GM21825 (cell line): ENCODE results near the gene THOC7.

Experiments used
- ATAC-seq: cut with Tn5 transposase; IDR thresholded peaks from one replicate; pipeline ENCODE4 v1.9.1; 2021; ENCODE audit warnings: mild to moderate bottlenecking, moderate library complexity; ENCODE audit not compliant: unreplicated experiment

THOC7 gene

GRCh38 chr3:63863150-63864007 lies at the start of gene THOC7, which contains the start of gene ATXN7:
THOC7 (minus strand) TSS chr3:63863805; CDS start chr3:63863790, 15 bp downstream.
ATXN7 (plus strand) TSS chr3:63863867; CDS start chr3:63912599, 48,732 bp downstream.
- peak; percentile 65 for ATAC-seq

GRCh38 chr3:63912768-63913588 lies 49.4 kb upstream of the THOC7 start:
- peak; percentile 24 for ATAC-seq

GRCh38 chr3:63911873-63912767 lies 48.5 kb upstream of the THOC7 start, which contains the start of gene SCAANT1:
SCAANT1 (minus strand) TSS chr3:63912383.
- peak; percentile 78 for ATAC-seq

GRCh38 chr3:63911509-63911872 lies 47.9 kb upstream of the THOC7 start:
- no peak for ATAC-seq

- no peak for ATAC-seq
Observed at GRCh38 chr3:63910891-63911290, 47.3 kb upstream of the THOC7 start.

GRCh38 chr3:63910001-63910400 lies 46.4 kb upstream of the THOC7 start:
- ATAC-seq = no peak

GRCh38 chr3:63909431-63909830 lies 45.8 kb upstream of the THOC7 start:
- no peak for ATAC-seq

GRCh38 chr3:63908776-63909175 lies 45.2 kb upstream of the THOC7 start:
- ATAC-seq = no peak

GRCh38 chr3:63908081-63908736 lies 44.6 kb upstream of the THOC7 start:
- no peak for ATAC-seq

- ATAC-seq = no peak
Observed at GRCh38 chr3:63905731-63906620, 42.4 kb upstream of the THOC7 start.

GRCh38 chr3:63900459-63900858 lies 36.9 kb upstream of the THOC7 start:
- ATAC-seq = no peak

GRCh38 chr3:63900010-63900409 lies 36.4 kb upstream of the THOC7 start:
- no peak for ATAC-seq

GRCh38 chr3:63896332-63897030 lies 32.9 kb upstream of the THOC7 start:
- no peak for ATAC-seq

GRCh38 chr3:63895422-63896189 lies 32.0 kb upstream of the THOC7 start:
- no peak for ATAC-seq

GRCh38 chr3:63892773-63893352 lies 29.3 kb upstream of the THOC7 start:
- ATAC-seq = no peak

- ATAC-seq = no peak
Observed at GRCh38 chr3:63891518-63891917, 27.9 kb upstream of the THOC7 start.

GRCh38 chr3:63886858-63887257 lies 23.3 kb upstream of the THOC7 start:
- ATAC-seq = no peak
